AG04450 (cell line): ENCODE results near the gene MEP1A. TPM values are rescaled to one million over a fixed set of nuclear protein-coding genes. Genes with fewer than 3 reads are reported as not detected.

Source experiments
- CTCF ChIA-PET: fragments of 300-600, 350-600 bp; formaldehyde crosslinking; extraction: SDS; loops from one replicate; lab custom pipeline; 2022; ENCODE audit warnings: antibody characterized with exemption, inconsistent platforms; lab: Charles Lee
- POLR2A ChIA-PET: fragments of 350-600 bp; formaldehyde crosslinking; extraction: SDS; loops from one replicate; lab custom pipeline; 2021; ENCODE audit warnings: antibody characterized with exemption, inconsistent platforms; lab: Yijun Ruan, JAX
- DNase-seq: peaks from one replicate; pipeline ENCODE4 v3.0.0-alpha.2; 2011; ENCODE audit warnings: low read depth, low spot score
- H3K27ac ChIP-seq: one replicate; pipeline ENCODE4 v1.5.1; 2012; ENCODE audit warnings: low read depth, low read length, control low read depth
- H3K27me3 ChIP-seq: one replicate; pipeline ENCODE4 v1.6.0; 2012; ENCODE audit warnings: low read length; ENCODE audit not compliant: control insufficient read depth, insufficient read depth
- H3K4me3 ChIP-seq: 2 replicates; pipeline ENCODE4 v1.5.1; 2011; ENCODE audit warnings: mild to moderate bottlenecking, low read depth, low read length, control low read depth
- H3K9me3 ChIP-seq: 2 replicates; pipeline ENCODE4 v1.5.1; 2012; ENCODE audit warnings: low read length; ENCODE audit not compliant: control insufficient read depth, insufficient read depth
- polyA plus RNA-seq: library from polyadenylated mRNA; depleted of rRNA; stranded (reverse); fragments of >200 nt; gene quantifications from 2 replicates; pipeline ENCODE4 v1.2.3, GENCODE V29; 2011
- TF ChIP-seq, protein P1 (sequence below): IDR thresholded peaks from 2 replicates; pipeline ENCODE4 v1.5.1; 2011; ENCODE audit warnings: low read depth, low read length, control low read depth, inconsistent platforms

Gene MEP1A
- polyA plus RNA-seq, 1 experiment: not detected

DNA sequence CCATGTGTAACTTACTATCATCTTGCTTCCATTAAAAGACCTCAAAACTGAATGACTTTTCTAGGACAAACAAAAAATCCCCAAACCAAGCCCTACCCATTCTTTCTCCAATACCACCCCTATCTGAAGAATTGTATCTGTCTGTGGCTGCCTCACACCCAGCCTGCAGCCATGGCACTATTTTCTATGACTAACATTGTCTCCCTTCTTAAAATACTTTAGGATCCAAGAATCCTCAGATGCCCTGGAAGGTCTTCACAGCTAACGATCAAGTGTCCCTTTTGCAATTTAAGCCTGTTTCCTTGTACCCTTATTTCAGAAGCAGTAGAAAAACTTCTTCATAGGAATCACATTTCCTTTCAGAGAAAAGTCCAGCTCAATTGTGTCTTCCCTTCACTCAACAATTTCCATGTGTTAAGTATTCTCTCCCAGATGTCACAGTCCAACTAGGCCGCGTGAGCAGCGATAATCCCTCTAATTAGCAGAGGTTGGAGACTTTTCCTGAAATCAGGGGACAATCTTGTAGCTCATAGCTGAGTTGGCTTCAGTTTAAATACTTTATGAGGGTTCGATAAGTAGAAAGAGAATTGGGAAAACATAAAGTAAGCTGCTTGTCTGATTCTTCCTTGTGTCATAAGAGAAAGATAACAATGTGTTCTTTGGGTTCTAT lies 5.2 kb upstream of the MEP1A start:
- ChIA-PET CTCF (no interaction called here), POLR2A (no interaction called here)
- no peaks in the 10 kb centered on the region for H3K27me3 ChIP-seq
- no peak for DNase-seq
- no peaks in the 10 kb centered on the region for H3K9me3 ChIP-seq
- TF ChIP-seq, protein P1, sequence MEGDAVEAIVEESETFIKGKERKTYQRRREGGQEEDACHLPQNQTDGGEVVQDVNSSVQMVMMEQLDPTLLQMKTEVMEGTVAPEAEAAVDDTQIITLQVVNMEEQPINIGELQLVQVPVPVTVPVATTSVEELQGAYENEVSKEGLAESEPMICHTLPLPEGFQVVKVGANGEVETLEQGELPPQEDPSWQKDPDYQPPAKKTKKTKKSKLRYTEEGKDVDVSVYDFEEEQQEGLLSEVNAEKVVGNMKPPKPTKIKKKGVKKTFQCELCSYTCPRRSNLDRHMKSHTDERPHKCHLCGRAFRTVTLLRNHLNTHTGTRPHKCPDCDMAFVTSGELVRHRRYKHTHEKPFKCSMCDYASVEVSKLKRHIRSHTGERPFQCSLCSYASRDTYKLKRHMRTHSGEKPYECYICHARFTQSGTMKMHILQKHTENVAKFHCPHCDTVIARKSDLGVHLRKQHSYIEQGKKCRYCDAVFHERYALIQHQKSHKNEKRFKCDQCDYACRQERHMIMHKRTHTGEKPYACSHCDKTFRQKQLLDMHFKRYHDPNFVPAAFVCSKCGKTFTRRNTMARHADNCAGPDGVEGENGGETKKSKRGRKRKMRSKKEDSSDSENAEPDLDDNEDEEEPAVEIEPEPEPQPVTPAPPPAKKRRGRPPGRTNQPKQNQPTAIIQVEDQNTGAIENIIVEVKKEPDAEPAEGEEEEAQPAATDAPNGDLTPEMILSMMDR: no peak
- no peak overlapping the region for H3K4me3 ChIP-seq
- H3K27ac ChIP-seq: no peak overlapping the region

DNA sequence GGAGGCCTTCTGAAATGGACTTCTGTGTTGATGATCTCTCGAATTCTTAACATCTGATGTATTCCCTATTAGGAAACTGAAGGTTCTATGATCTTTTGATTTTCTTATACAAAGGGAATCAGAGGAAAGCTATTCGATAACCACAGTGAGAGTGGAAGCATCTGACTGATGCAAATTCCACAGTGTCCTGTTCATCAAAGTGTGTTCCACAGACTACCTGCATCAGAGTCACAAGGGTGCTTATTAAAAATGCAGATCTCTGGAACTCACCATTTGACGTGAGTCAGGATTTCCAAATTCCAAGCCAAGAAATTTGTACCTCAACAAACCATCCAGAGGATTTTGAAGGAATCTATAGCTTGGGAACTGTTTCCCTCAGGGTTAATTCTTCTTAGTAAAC lies 4.4 kb upstream of the MEP1A start:
- DNase-seq: no peak
- TF ChIP-seq, protein P1: no peak
- CTCF ChIA-PET: no interaction called here
- H3K27ac ChIP-seq: no peak overlapping the region
- no peak overlapping the region for H3K4me3 ChIP-seq
- POLR2A ChIA-PET: no interaction called here
- H3K27me3 ChIP-seq: no peaks in the 10 kb centered on the region
- no peaks in the 10 kb centered on the region for H3K9me3 ChIP-seq

DNA sequence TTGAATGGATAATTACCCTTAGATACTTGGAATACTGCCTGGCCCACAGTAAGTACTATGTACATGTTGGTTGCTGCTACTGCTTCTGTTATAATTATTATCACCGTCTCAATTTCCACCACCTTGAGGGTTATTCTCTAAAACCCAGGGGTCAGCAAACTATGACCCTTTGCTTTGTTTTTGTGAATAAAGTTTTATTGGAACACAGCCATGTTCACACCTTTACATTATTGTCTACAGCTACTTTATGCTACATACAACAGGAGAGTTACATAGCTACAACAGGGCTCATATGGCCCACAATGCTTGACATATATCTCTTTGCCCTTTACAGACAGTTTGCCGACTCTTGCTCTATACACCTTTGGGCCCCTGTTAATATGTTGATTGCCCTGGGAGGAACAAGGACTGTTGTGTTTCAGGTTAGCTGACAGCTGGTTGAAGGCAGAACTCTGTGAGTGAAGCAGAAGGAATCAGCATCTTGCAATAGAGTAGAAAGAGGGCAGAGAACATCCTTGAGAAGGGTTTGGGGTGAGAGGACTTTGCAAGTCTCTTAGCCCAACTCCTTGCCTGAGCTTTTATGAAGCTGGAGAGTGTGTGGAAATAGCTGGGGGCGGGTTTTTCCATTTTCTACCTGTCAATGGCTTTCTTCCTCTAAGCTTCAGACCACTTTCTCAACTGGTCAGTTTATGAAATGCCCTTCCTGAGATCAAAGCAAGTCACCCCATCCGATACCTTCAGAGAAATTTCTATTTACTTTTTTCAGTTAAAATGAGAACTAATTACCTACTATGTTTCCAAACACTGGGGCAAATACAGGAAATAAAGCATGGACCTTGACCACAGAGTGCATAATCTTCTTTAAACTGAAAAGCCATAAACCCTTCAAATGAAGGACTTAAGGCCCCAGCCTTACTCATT lies 3.5 kb upstream of the MEP1A start:
- Histone ChIP-seq H3K9me3 (no peaks in the 10 kb centered on the region), H3K4me3 (no peak overlapping the region), H3K27ac (no peak overlapping the region), H3K27me3 (no peaks in the 10 kb centered on the region)
- no peak for DNase-seq
- TF ChIP-seq, protein P1: no peak
- ChIA-PET POLR2A (no interaction called here), CTCF (no interaction called here)

DNA sequence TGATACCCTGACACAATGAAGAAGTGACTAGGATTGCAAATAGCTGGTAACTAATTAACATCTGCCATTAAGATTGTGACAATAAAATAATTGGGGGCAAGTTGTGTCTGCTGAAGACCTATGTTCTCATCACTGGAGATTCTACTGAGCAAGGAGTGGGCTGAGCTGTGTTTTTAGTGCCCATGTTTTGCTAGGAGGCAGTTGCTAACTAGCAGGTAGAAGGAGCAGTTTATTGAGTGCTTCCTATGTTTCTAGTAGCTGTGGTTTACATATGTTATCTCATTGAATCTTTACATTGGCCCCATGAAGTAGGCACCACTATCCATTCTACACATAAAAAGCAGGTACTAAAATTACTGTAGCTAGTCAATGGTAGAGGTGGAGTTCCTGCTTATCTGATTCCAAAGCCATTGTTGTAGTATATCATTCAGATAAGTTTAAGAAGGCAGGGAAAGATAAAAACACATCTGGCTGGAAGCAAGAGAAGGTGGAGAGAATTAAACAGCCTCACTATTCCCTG lies 2.8 kb upstream of the MEP1A start:
- Histone ChIP-seq H3K27ac (no peak overlapping the region), H3K27me3 (no peaks in the 10 kb centered on the region), H3K9me3 (no peaks in the 10 kb centered on the region), H3K4me3 (no peak overlapping the region)
- ChIA-PET CTCF (no interaction called here), POLR2A (no interaction called here)
- no peak for DNase-seq
- TF ChIP-seq, protein P1: no peak

DNA sequence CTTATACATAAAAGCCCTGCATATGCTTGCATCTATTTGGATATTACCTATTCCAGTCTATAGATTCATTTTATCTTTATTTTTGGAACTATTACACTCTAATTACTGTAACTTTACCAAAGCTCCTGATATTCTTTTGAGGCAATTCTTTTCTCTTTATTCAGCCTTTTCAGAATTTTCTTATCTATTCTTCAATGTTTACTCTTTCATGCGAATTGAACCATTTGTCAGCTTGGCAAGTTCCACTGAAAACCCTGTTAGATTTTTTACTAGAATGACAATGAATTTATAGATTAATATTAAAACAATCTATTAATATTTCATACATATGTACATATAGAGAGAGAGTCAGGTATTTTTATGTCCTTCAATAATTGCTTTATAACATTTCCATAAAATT lies 554 bp upstream of the MEP1A start:
- CTCF ChIA-PET: no interaction called here
- TF ChIP-seq, protein P1: no peak
- DNase-seq: no peak
- POLR2A ChIA-PET: no interaction called here
- Histone ChIP-seq H3K27ac (no peak overlapping the region), H3K4me3 (no peak overlapping the region), H3K9me3 (no peaks in the 10 kb centered on the region), H3K27me3 (no peaks in the 10 kb centered on the region)
